ENCODE results near the gene MOB3A. TPM values are rescaled to one million over a fixed set of nuclear protein-coding genes. Genes with fewer than 3 reads are reported as not detected.

Gene MOB3A
- polyA plus RNA-seq, 1 donor, result 13.4 TPM

GRCh38 chr19:2123682-2124387 is 27.7 kb upstream of the MOB3A start:
- DNase-seq (ENCODE audit: low read depth), result no peak

DNA sequence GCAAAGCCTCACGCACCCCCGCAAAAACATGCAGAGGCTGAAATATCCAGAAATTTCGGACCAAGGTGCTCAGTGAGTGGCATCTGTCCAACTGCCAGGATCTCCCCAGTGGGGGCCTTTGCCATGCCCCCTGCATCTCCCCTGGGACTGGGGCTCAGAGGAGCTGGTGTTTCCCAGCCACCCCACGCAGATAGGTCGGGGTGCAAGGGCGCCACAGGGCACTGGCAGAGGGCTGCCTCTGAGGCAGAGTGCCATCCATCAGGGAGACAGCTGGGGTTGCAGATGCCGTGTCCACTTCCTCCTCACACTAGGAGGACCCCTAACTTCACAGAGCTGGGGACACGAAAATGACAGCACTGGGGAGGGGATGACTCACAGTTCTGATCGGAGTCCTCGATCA is 26.9 kb upstream of the MOB3A start:
- no peak for DNase-seq (ENCODE audit: low read depth)

DNA sequence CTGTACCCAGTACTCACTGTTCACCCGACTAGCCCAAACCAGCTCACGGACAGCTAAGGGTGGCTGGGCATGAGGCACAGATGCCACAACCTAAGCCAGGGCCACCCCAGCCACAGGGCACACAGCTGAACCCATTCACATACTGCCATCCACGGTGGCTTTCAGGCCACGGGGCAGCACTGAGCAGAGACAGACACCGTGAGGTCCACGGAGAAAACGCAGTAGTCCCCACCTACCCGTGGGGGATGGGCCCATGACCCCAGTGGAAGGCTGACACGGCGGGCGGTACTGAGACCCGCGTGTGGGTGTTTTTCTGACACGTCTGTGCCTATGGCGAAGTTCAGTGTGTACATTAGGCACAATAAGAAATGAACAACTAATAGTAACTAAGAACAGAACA is 26.1 kb upstream of the MOB3A start:
- no peak for DNase-seq (ENCODE audit: low read depth)

- no peak for DNase-seq (ENCODE audit: low read depth)
Measured at GRCh38 chr19:2121416-2122051, 25.4 kb upstream of the MOB3A start.

DNA sequence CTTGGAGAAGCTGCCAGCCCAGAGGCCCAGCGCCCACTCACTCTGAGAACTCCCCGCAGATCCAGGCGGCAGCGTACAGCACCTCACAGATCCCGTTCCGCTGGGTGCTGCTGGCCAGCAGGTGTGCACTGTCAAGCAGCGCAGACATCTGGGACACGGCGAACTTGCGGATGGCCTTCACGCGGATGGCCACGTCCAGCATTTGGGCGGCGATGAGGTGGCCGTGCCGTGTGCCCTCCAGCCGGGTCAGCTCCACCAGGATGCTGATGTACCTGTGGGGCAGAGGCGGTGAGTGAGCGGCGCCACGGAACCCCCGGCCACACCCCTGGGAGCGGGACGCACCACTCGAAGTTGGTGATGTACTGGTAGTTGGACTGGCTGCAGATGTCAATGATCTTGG is 24.7 kb upstream of the MOB3A start:
- DNase-seq (ENCODE audit: low read depth), result no peak

GRCh38 chr19:2119921-2120785 is 24.0 kb upstream of the MOB3A start:
- DNase-seq (ENCODE audit: low read depth), result no peak

DNA sequence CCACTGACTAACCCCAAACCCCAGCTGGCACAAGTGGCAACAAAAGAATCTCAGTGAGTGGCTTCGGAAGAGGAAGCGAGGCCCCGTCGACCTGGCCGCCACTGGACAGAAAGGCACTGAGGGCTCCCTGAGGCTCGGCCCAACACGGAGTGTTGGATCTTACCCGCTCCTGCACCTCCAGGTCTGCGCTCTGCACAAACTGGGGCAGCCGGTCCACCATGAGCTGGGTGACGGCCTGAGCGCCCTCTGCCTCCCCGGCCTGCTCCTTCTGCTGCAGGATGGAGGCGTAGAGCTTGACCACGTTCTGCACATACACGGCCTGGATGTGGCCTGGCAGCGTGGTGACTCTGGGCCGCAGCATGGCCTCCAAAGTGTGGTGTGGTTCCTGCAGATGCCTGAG is 22.3 kb upstream of the MOB3A start:
- DNase-seq (ENCODE audit: low read depth), result no peak

DNA sequence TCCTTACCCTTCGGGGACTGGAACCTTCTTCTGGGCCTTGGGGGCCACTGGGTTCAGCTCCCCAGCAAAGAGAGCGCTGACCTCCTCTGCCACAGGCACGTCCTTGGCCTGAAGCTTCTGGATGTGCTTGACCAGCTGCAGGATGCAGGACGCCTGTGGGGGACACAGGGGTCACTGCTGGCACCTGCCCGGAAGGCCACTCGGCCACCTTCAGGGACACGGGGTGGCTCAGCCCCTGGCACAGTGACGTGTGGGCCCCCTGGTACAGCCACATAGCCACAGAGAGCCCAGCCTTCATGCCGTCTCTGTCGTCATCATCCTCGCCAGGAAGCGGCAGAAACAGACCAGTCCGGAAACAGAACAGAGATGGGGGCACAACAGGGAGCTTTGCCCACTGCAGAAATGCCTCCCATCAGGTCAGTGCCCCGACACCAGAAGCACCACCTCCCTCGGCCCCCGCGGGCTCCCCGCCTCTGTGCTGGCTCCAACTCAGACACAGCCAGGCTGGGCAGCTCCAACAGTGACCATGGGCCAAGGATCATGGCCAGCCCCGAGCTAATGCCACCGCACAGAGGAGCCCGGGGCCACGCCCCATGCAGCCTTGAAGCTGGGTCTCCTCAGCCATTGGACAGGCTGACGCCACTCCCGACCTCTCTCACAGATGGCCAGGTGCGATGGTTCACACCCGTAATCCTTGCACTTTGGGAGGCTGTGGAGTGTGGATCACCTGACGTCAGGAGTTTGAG is 21.3 kb upstream of the MOB3A start:
- no peak for DNase-seq (ENCODE audit: low read depth)

DNA sequence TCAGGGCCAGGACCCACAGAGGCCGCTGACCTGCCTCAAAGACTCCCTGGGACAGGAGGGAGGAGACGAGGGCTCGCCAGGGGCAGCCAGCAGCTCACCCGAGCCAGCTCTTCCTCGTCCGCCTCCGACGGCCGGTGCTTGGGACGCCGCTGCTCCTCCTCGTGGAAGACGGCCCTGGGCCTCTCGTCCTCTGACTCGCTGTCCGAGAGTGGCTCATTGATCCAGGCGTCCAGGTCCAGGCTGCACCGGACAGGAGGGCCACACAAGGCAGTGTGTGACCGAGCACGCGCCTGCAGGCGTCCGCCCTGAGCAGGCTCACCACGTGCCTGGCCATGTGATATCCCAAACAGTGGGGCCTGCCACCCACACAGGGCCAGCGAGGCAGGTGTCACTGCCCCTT is 20.4 kb upstream of the MOB3A start:
- DNase-seq (ENCODE audit: low read depth), result no peak

DNA sequence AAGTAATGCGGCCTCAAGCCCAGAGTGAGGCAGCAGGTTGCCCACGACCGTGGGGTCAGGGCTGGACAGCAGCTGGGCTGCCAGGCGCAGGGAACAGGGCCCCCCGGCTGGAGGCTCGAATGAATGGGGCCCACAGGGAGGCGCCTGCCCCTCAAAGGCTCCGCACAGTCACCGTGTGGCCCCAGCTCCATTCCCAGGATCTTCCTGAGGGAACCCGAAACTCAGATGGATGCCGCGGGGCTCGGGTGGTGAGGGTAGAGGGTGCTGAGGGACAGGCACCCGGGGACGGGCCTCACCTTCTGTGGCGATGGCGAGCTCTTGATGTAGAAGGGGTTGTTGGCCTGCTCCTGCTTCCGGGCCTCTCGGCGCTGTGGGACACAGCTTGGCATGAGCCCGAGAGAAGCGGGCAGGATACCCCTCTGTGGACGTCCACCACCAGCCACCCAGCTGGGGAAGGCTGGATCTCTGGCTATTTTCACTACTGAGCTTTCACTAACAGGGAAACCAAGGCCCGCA is 19.8 kb upstream of the MOB3A start:
- DNase-seq (ENCODE audit: low read depth), result no peak

DNA sequence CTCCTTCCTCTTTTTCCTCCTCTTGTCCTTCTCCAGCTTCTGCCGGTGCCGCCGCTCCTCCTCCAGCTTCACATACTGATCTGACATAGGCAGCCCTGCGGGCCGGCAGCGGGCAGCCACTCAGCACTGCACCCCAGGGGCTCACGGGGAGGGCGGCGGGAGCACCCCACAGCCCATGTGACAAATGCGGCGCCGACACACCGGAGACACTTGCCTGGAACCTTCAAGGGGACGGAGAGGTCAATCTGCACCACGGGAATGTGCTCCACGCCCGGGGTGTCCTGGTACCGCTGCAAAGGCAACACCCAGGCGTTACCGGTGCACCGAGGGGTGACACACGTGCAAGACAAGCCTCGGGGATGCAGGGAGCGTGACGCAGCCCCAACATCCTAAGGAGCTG is 19.2 kb upstream of the MOB3A start:
- no peak for DNase-seq (ENCODE audit: low read depth)

DNA sequence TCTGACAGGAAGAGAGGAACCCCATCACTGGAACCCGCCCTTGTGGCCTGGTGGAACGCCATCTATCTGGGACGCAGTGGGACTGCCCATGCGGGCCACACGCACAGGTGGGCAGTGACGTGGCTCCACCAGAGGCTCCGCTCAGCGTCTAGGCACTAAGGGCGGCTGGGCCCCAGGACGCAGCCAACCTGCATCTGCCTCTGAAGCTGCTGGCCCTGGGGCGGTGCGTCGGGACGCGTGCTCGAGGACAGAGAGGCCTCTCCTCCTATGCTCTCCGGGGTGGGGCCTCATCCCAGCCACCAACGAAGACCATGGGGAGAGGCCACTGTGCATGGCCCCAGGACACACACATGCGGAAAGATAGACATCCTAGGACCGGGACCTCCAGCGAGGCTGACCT is 18.7 kb upstream of the MOB3A start:
- no peak for DNase-seq (ENCODE audit: low read depth)

- DNase-seq (ENCODE audit: low read depth), result no peak
Measured at GRCh38 chr19:2114218-2114617, 18.1 kb upstream of the MOB3A start.

DNA sequence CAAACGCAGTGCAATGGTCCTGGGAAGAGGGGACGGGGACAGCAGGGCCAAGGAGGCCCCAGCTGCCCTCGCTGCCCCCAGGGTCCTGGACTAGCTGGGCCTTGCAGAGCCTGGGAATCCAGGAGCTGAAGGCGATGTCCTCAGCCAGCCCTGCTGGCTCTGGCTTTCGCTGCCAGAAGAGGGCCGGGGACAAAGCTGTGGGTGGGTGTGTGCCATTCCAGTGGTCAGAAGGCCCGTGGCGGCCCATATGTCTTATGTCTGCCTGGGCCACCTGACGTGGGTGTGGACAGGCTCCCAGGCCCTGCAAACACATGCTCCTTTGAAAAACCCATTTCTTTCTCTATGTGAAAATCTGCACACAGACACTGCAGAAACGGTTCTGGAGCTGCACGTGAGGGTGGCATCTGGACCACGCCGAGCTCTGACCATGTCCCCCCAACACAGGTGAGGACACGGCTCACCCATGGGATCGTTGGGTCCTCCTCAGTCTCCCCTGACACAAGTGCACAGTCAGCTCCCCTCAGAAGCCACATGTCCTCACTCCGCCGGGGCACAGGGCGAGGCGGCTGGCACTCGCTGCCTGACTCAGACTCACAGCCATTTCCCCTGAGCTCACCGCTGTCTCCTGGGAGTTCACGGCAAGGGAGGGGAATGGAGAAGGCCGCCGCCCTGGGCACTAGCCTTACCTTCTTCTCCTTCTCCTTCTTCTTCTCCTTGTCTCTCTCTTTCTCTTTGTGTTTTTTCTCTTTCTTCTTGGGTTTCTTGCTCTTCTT is 17.5 kb upstream of the MOB3A start:
- no peak for DNase-seq (ENCODE audit: low read depth)

DNA sequence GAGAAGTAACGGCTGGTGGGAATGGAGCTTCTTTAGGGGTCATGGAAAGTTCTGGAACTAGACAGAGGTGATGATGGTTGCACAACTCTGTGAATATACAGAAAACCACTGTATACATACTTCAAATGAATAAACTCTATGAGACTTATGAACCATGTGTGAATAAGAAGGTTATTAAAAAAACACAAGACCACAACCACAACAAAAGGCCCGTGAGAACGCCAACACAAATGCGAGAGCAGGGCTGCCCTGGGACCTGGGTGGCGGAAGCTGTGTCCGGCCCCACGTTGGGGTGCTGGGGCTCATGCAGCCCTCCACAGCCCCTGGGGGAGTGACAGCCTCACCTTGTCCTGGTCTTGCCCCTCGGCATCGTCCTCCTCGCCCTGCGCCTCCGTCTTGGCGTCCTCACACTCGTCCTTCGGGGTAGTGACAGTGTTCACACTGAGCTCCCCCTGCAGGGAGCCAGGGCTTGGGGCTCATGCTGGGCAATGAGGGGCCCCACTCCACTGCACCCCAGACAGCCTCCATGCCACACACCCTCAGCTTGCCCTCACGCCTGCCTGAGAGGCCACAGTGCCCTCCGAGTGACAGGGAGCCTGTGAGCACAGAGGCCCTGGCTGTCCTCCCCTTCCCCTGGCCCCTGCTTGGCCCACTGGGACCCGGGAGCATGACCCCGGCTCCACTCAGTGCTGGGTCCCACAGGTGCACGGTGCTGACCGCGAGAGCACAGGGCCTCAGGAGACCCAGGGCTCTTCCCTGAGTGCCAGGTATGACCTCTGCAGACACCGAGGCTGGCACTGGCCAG is 16.6 kb upstream of the MOB3A start:
- DNase-seq (ENCODE audit: low read depth), result no peak

GRCh38 chr19:2111886-2112285 is 15.8 kb upstream of the MOB3A start:
- no peak for DNase-seq (ENCODE audit: low read depth)

DNA sequence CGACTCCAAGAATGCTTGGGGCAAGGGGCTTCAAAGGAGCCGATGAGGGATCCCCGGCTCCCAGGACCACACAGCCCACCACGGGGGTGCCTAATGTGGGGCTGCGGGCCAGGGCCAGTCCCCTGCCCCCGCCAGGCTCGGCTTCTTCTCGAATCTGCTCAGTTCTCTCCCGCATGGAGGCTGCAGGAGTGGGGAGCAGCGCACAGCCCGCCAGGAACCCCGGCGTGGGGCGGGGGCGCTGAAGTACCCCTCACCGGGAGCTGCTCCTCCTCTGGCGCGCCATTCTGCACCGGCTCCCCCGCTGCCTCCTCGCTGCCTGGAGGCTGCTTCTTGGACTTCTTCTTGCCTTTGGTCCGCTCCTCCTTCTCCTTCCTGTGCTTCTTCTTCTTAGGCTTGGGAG is 15.3 kb upstream of the MOB3A start:
- DNase-seq (ENCODE audit: low read depth), result no peak

GRCh38 chr19:2110822-2111221 is 14.7 kb upstream of the MOB3A start:
- no peak for DNase-seq (ENCODE audit: low read depth)

GRCh38 chr19:2109046-2109864 is 13.1 kb upstream of the MOB3A start:
- no peak for DNase-seq (ENCODE audit: low read depth)
